ENCODE data around the gene EVA1B.

- no peak for TF ChIP-seq CTCF (IDR thresholded peaks at IDR 0.05)
- no peak for TF ChIP-seq POLR2A (IDR thresholded peaks at IDR 0.05)
Measured at GRCh38 chr1:36372617-36373016, 49.2 kb upstream of the EVA1B start.

Measured in gastroesophageal sphincter (tissue), 3 donors.